ENCODE measurements around the gene STEAP2.

DNA sequence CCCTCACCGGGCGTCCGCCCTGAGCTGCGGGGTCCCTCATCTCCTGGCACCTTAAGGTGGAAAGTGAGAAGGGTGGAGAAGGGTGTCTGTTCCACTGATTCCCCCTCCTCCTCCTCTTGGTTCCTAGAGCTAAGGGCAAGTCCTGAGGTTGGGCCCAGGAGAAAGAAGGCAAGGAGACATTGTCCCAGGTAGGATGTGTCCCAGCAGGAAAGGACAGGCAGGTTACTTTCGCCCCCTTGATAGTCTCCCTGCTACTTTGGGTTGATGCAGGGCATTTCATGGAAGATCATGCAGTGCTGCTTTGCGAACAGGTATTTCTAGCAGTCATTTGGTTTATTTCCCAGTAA lies 582 bp downstream of the STEAP2 start:
- TF ChIP-seq ELF1 (IDR thresholded peaks at IDR 0.05; ENCODE audit: borderline replicate concordance, low read depth) (no peak), EZH2 (IDR thresholded peaks at IDR 0.05) (no peak), CEBPB (IDR thresholded peaks at IDR 0.05; ENCODE audit: low read depth) (no peak), EGR1 (IDR thresholded peaks at IDR 0.05; ENCODE audit: low read depth) (no peak), CBX3 (IDR thresholded peaks at IDR 0.05; ENCODE audit: low read depth) (no peak), POLR2A (IDR thresholded peaks at IDR 0.05; ENCODE audit: borderline replicate concordance, extremely low read depth, insufficient read depth, insufficient read length) (no peak), EZH2phosphoT487 (IDR thresholded peaks at IDR 0.05; ENCODE audit: borderline replicate concordance) (no peak), CTCF (IDR thresholded peaks at IDR 0.05 in 2 of 3, conservative IDR thresholded peaks at IDR 0.05 in 1 of 3; ENCODE audit: borderline replicate concordance in 1 of 3, insufficient read depth in 1 of 3, low read depth in 2 of 3, low read length in 2 of 3) (no peak), POLR2AphosphoS5 (IDR thresholded peaks at IDR 0.05; ENCODE audit: low read depth, low read length) (no peak), REST (IDR thresholded peaks at IDR 0.05; ENCODE audit: low read depth) (no peak), YY1 (IDR thresholded peaks at IDR 0.05; ENCODE audit: extremely low read depth, insufficient replicate concordance, low read depth, low read length) (no peak), SRF (IDR thresholded peaks at IDR 0.05; ENCODE audit: low read depth) (no peak), TCF7L2 (IDR thresholded peaks at IDR 0.05; ENCODE audit: borderline replicate concordance, extremely low read depth, insufficient read depth, insufficient read length) (no peak)
- TF ChIP-seq, protein P1, sequence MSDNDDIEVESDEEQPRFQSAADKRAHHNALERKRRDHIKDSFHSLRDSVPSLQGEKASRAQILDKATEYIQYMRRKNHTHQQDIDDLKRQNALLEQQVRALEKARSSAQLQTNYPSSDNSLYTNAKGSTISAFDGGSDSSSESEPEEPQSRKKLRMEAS (IDR thresholded peaks at IDR 0.05): no peak

All from HCT116 (cell line).